SK-N-SH treated with all-trans-retinoic acid at 6 μM for 48 hours (cell line): ENCODE results near the gene CHL1.
A peak's percentile ranks its signal among the peaks of the same experiment; 100 is the strongest.

Source experiments
- ATAC-seq: fragments of 200-7000 bp; cut with Tn5 transposase; 3 replicates; pipeline ENCODE4 v1.9.1; 2020; ENCODE audit warnings: mild to moderate bottlenecking, moderate library complexity
- ARNTL ChIP-seq: fragments of 450-650 bp; formaldehyde crosslinking; IDR thresholded peaks from 2 replicates; pipeline ENCODE4 v1.5.0; 2020; ENCODE audit warnings: low read depth, mild to moderate bottlenecking, moderate library complexity, borderline replicate concordance
- BACH2 ChIP-seq: fragments of 250-450 bp; sonication (Bioruptor Pico); IDR thresholded peaks from 2 replicates; pipeline ENCODE4 v1.9.0; 2021; ENCODE audit warnings: mild to moderate bottlenecking, borderline replicate concordance
- CREB5 ChIP-seq: fragments of 250-450 bp; sonication (Bioruptor Pico); IDR thresholded peaks from 2 replicates; pipeline ENCODE4 v1.5.1; 2020; ENCODE audit warnings: low read depth, mild to moderate bottlenecking, moderate library complexity
- CSRNP3 ChIP-seq: fragments of 250-450 bp; sonication (Bioruptor Pico); IDR thresholded peaks from 2 replicates; pipeline ENCODE4 v1.5.1; 2021; ENCODE audit warnings: mild to moderate bottlenecking, moderate library complexity
- ESRRG ChIP-seq: fragments of 250-450 bp; sonication (Bioruptor Pico); IDR thresholded peaks from 2 replicates; pipeline ENCODE4 v1.6.1; 2021; ENCODE audit warnings: mild to moderate bottlenecking
- ISL1 ChIP-seq: fragments of 250-450 bp; sonication (Bioruptor Pico); IDR thresholded peaks from 2 replicates; pipeline ENCODE4 v2.1.2; 2022; ENCODE audit warnings: mild to moderate bottlenecking, moderate library complexity
- PATZ1 ChIP-seq: fragments of 250-450 bp; sonication (Bioruptor Pico); IDR thresholded peaks from 2 replicates; pipeline ENCODE4 v1.8.0; 2020; ENCODE audit warnings: mild to moderate bottlenecking, moderate library complexity, borderline replicate concordance
- POU6F1 ChIP-seq: fragments of 250-450 bp; sonication (Bioruptor Pico); IDR thresholded peaks from 2 replicates; pipeline ENCODE4 v1.8.0; 2021; ENCODE audit warnings: low read depth, mild to moderate bottlenecking, moderate library complexity, borderline replicate concordance
- PPARA ChIP-seq: fragments of 250-450 bp; sonication (Bioruptor Pico); IDR thresholded peaks from 2 replicates; pipeline ENCODE4 v1.5.0; 2020; ENCODE audit warnings: mild to moderate bottlenecking, borderline replicate concordance
- RARB ChIP-seq: fragments of 250-450 bp; sonication (Bioruptor Pico); IDR thresholded peaks from 2 replicates; pipeline ENCODE4 v1.8.0; 2021; ENCODE audit warnings: mild to moderate bottlenecking, moderate library complexity
- SNAI2 ChIP-seq: fragments of 250-450 bp; sonication (Bioruptor Pico); IDR thresholded peaks from 2 replicates; pipeline ENCODE4 v1.5.0; 2020; ENCODE audit warnings: mild to moderate bottlenecking, moderate library complexity
- TCF4 ChIP-seq: fragments of 250-450 bp; sonication (Bioruptor Pico); IDR thresholded peaks from 2 replicates; pipeline ENCODE4 v1.8.0; 2021; ENCODE audit warnings: mild to moderate bottlenecking, moderate library complexity, borderline replicate concordance
- TOX ChIP-seq: fragments of 250-450 bp; sonication (Bioruptor Pico); IDR thresholded peaks from 2 replicates; pipeline ENCODE4 v1.8.0; 2021; ENCODE audit warnings: mild to moderate bottlenecking, moderate library complexity, borderline replicate concordance
- ZC3H10 ChIP-seq: fragments of 250-450 bp; sonication (Bioruptor Pico); IDR thresholded peaks from 2 replicates; pipeline ENCODE4 v1.5.1; 2021; ENCODE audit warnings: mild to moderate bottlenecking, moderate library complexity
- ZFP3 ChIP-seq: fragments of 250-450 bp; sonication (Bioruptor Pico); IDR thresholded peaks from 2 replicates; pipeline ENCODE4 v1.5.0; 2020; ENCODE audit warnings: mild to moderate bottlenecking, moderate library complexity
- ZFP30 ChIP-seq: fragments of 450-650 bp; formaldehyde crosslinking; IDR thresholded peaks from 2 replicates; pipeline ENCODE4 v1.5.0; 2022; ENCODE audit warnings: mild to moderate bottlenecking, moderate library complexity
- ZNF565 ChIP-seq: fragments of 450-650 bp; formaldehyde crosslinking; conservative IDR thresholded peaks from 2 replicates; pipeline ENCODE4 v1.5.0; 2020; ENCODE audit warnings: low read depth, mild to moderate bottlenecking, moderate library complexity
- ZNF70 ChIP-seq: fragments of 450-650 bp; formaldehyde crosslinking; IDR thresholded peaks from 2 replicates; pipeline ENCODE4 v1.5.0; 2020; ENCODE audit warnings: mild to moderate bottlenecking, moderate library complexity
- ZNF8 ChIP-seq: fragments of 450-650 bp; formaldehyde crosslinking; IDR thresholded peaks from 2 replicates; pipeline ENCODE4 v1.5.0; 2020; ENCODE audit warnings: mild to moderate bottlenecking, moderate library complexity

The CHL1 gene

GRCh38 chr3:352599-352998, 156.0 kb downstream of the CHL1 start (continued):
- TF ChIP-seq CREB5 (CRISPR knock-in tag): no peak

GRCh38 chr3:353191-353739, 156.7 kb downstream of the CHL1 start:
- TF ChIP-seq ZC3H10 (CRISPR knock-in tag) (no peak), SNAI2 (CRISPR knock-in tag) (no peak), RARB (CRISPR knock-in tag) (no peak), ZNF8 (no peak), CREB5 (CRISPR knock-in tag) (no peak), CSRNP3 (CRISPR knock-in tag) (no peak), POU6F1 (CRISPR knock-in tag) (no peak), ZNF70 (CRISPR knock-in tag) (no peak), ZFP30 (CRISPR knock-in tag) (no peak), TOX (CRISPR knock-in tag) (no peak), BACH2 (no peak), ZFP3 (no peak), TCF4 (CRISPR knock-in tag) (no peak), ISL1 (CRISPR knock-in tag) (no peak), ZNF565 (CRISPR knock-in tag) (no peak), PATZ1 (CRISPR knock-in tag) (no peak), ARNTL (CRISPR knock-in tag) (no peak), PPARA (CRISPR knock-in tag) (no peak)
- no peak for ATAC-seq

- peak; percentile 70; the same call in 1 of the 2 replicates for TF ChIP-seq ZFP3
- TF ChIP-seq ESRRG (CRISPR knock-in tag): no peak
- TF ChIP-seq TCF4 (CRISPR knock-in tag): no peak
- TF ChIP-seq BACH2: no peak
- no peak for ATAC-seq
These were observed 157.9 kb downstream of the CHL1 start for GRCh38 chr3:354432-354831.

- no peak for TF ChIP-seq TCF4 (CRISPR knock-in tag)
- ATAC-seq: no peak
These were observed 159.1 kb downstream of the CHL1 start for GRCh38 chr3:355622-356021.

- ATAC-seq: no peak
- TF ChIP-seq TOX (CRISPR knock-in tag) (no peak), ZFP30 (CRISPR knock-in tag) (no peak), ZNF565 (CRISPR knock-in tag) (no peak), ZC3H10 (CRISPR knock-in tag) (no peak)
- TF ChIP-seq, all 23 proteins: peak for 0
These were observed 160.4 kb downstream of the CHL1 start for GRCh38 chr3:356952-357351.
